Activated T-cell treated with anti-CD3 and anti-CD28 coated beads, Interleukin-2, amount 50 U/mL, for 24 hours (primary cell): ENCODE data around the gene ANKMY1.
A peak's percentile ranks its signal among the peaks of the same experiment; 100 is the strongest.

Experiments used
- DNase-seq: peaks from one replicate; pipeline ENCODE4 v3.0.0-alpha.2; 2020
- H3K27ac Mint-ChIP-seq: 2 replicates; pipeline ENCODE4 v1.8.0; 2020; ENCODE audit warnings: mild to moderate bottlenecking, mixed read lengths
- H3K27me3 Mint-ChIP-seq: 2 replicates; pipeline ENCODE4 v1.8.0; 2020; ENCODE audit warnings: mixed read lengths
- H3K36me3 Mint-ChIP-seq: 2 replicates; pipeline ENCODE4 v1.8.0; 2020; ENCODE audit warnings: low read depth, mixed read lengths
- H3K4me1 Mint-ChIP-seq: 2 replicates; pipeline ENCODE4 v1.8.0; 2020; ENCODE audit warnings: low read depth, mixed read lengths
- H3K4me3 Mint-ChIP-seq: 2 replicates; pipeline ENCODE4 v1.8.0; 2020; ENCODE audit warnings: mild to moderate bottlenecking, moderate library complexity, mixed read lengths
- H3K9me3 Mint-ChIP-seq: 2 replicates; pipeline ENCODE4 v1.8.0; 2020; ENCODE audit warnings: mixed read lengths

ANKMY1 gene

GRCh38 chr2:240557808-240558207 is at the start of gene ANKMY1:
Gene ANKMY1 (minus strand): TSS chr2:240557988. CDS start chr2:240557335, 653 bp downstream.
- Mint-ChIP-seq H3K27me3 (no peaks in the 10 kb centered on the region), H3K4me3 (peak within 1 kb of the TSS; percentile 82), H3K9me3 (no peaks in the 10 kb centered on the region), H3K4me1 (peaks cover 54% of the 10 kb centered on the region), H3K27ac (peak within 1 kb of the TSS; percentile 95), H3K36me3 (peaks cover 76% of the 10 kb centered on the region)
- DNase-seq: peak; percentile 85

- DNase-seq: peak; percentile 24
- H3K9me3 Mint-ChIP-seq: no peaks in the 10 kb centered on the region
- peaks cover 8% of the 10 kb centered on the region for H3K36me3 Mint-ChIP-seq
- H3K4me3 Mint-ChIP-seq: no peak overlapping the region
- peaks cover 4% of the 10 kb centered on the region for H3K4me1 Mint-ChIP-seq
- H3K27me3 Mint-ChIP-seq: no peaks in the 10 kb centered on the region
- no peak overlapping the region for H3K27ac Mint-ChIP-seq
Measured at GRCh38 chr2:240605867-240606743, 48.3 kb upstream of the ANKMY1 start.

- H3K36me3 Mint-ChIP-seq: peaks cover 14% of the 10 kb centered on the region
- no peak overlapping the region for H3K4me3 Mint-ChIP-seq
- H3K27ac Mint-ChIP-seq: no peak overlapping the region
- H3K9me3 Mint-ChIP-seq: no peaks in the 10 kb centered on the region
- H3K4me1 Mint-ChIP-seq: peaks cover 4% of the 10 kb centered on the region
- peak; percentile 25 for DNase-seq
- H3K27me3 Mint-ChIP-seq: no peaks in the 10 kb centered on the region
Measured at GRCh38 chr2:240604939-240605716, 47.3 kb upstream of the ANKMY1 start.

- H3K27ac Mint-ChIP-seq: no peak overlapping the region
Measured at GRCh38 chr2:240604291-240604938, 46.6 kb upstream of the ANKMY1 start.

GRCh38 chr2:240603846-240604245 is 46.1 kb upstream of the ANKMY1 start:
- Mint-ChIP-seq H3K27me3 (no peaks in the 10 kb centered on the region), H3K36me3 (peaks cover 27% of the 10 kb centered on the region), H3K4me3 (no peak overlapping the region), H3K27ac (no peak overlapping the region), H3K9me3 (no peaks in the 10 kb centered on the region), H3K4me1 (peaks cover under 1% of the 10 kb centered on the region)
- peak; percentile 12 for DNase-seq

More at GRCh38 chr2:240604291-240604938, 46.6 kb upstream of the ANKMY1 start:
- H3K36me3 Mint-ChIP-seq: peaks cover 22% of the 10 kb centered on the region
- no peak overlapping the region for H3K4me3 Mint-ChIP-seq
- H3K4me1 Mint-ChIP-seq: peaks cover 4% of the 10 kb centered on the region
- H3K27me3 Mint-ChIP-seq: no peaks in the 10 kb centered on the region
- H3K9me3 Mint-ChIP-seq: no peaks in the 10 kb centered on the region
- DNase-seq: peak; percentile 32

GRCh38 chr2:240603081-240603835 is 45.5 kb upstream of the ANKMY1 start:
- peak; percentile 24 for DNase-seq
- H3K9me3 Mint-ChIP-seq: no peaks in the 10 kb centered on the region
- no peak overlapping the region for H3K27ac Mint-ChIP-seq
- no peaks in the 10 kb centered on the region for H3K27me3 Mint-ChIP-seq
- H3K36me3 Mint-ChIP-seq: peaks cover 33% of the 10 kb centered on the region
- H3K4me3 Mint-ChIP-seq: no peak overlapping the region
- H3K4me1 Mint-ChIP-seq: no peaks in the 10 kb centered on the region

- H3K36me3 Mint-ChIP-seq: peaks cover 38% of the 10 kb centered on the region
- peak; percentile 30 for DNase-seq
- H3K4me3 Mint-ChIP-seq: no peak overlapping the region
- no peaks in the 10 kb centered on the region for H3K27me3 Mint-ChIP-seq
- H3K27ac Mint-ChIP-seq: peak overlapping the region; percentile 37
- no peaks in the 10 kb centered on the region for H3K9me3 Mint-ChIP-seq
- no peaks in the 10 kb centered on the region for H3K4me1 Mint-ChIP-seq
Measured at GRCh38 chr2:240602266-240603050, 44.7 kb upstream of the ANKMY1 start.

GRCh38 chr2:240601831-240602160 is 44.0 kb upstream of the ANKMY1 start:
- no peaks in the 10 kb centered on the region for H3K9me3 Mint-ChIP-seq
- H3K36me3 Mint-ChIP-seq: peaks cover 38% of the 10 kb centered on the region
- H3K27ac Mint-ChIP-seq: peak overlapping the region; percentile 37
- H3K4me3 Mint-ChIP-seq: no peak overlapping the region
- DNase-seq: no peak
- no peaks in the 10 kb centered on the region for H3K4me1 Mint-ChIP-seq
- H3K27me3 Mint-ChIP-seq: no peaks in the 10 kb centered on the region

- H3K9me3 Mint-ChIP-seq: no peaks in the 10 kb centered on the region
Measured at GRCh38 chr2:240601061-240601830, 43.5 kb upstream of the ANKMY1 start.

GRCh38 chr2:240600451-240600961 is 42.7 kb upstream of the ANKMY1 start:
- H3K27me3 Mint-ChIP-seq: no peaks in the 10 kb centered on the region
- no peak overlapping the region for H3K27ac Mint-ChIP-seq
- no peak overlapping the region for H3K4me3 Mint-ChIP-seq
- peaks cover 47% of the 10 kb centered on the region for H3K36me3 Mint-ChIP-seq
- H3K9me3 Mint-ChIP-seq: no peaks in the 10 kb centered on the region
- no peaks in the 10 kb centered on the region for H3K4me1 Mint-ChIP-seq
- DNase-seq: peak; percentile 25

More at GRCh38 chr2:240601061-240601830, 43.5 kb upstream of the ANKMY1 start:
- H3K27me3 Mint-ChIP-seq: no peaks in the 10 kb centered on the region
- no peak overlapping the region for H3K4me3 Mint-ChIP-seq
- peaks cover 40% of the 10 kb centered on the region for H3K36me3 Mint-ChIP-seq
- H3K4me1 Mint-ChIP-seq: no peaks in the 10 kb centered on the region
- peak overlapping the region; percentile 26 for H3K27ac Mint-ChIP-seq
- DNase-seq: peak; percentile 25

- H3K27me3 Mint-ChIP-seq: no peaks in the 10 kb centered on the region
Measured at GRCh38 chr2:240599141-240599583, 41.4 kb upstream of the ANKMY1 start.

GRCh38 chr2:240598311-240598911 is 40.6 kb upstream of the ANKMY1 start:
- peak; percentile 21 for DNase-seq
- Mint-ChIP-seq H3K36me3 (peaks cover 53% of the 10 kb centered on the region), H3K4me1 (no peaks in the 10 kb centered on the region), H3K27ac (no peak overlapping the region), H3K27me3 (no peaks in the 10 kb centered on the region), H3K4me3 (no peak overlapping the region), H3K9me3 (no peaks in the 10 kb centered on the region)

More at GRCh38 chr2:240599141-240599583, 41.4 kb upstream of the ANKMY1 start:
- Mint-ChIP-seq H3K4me3 (no peak overlapping the region), H3K4me1 (no peaks in the 10 kb centered on the region), H3K36me3 (peaks cover 51% of the 10 kb centered on the region), H3K27ac (peak overlapping the region; percentile 68), H3K9me3 (no peaks in the 10 kb centered on the region)
- DNase-seq: no peak
